ENCODE data around the gene ACACB. TPM values are rescaled to one million over a fixed set of nuclear protein-coding genes. Genes with fewer than 3 reads are reported as not detected.

ACACB gene
- total RNA-seq, 4 donors from 2014 or later: 69.5 to 132 (median 93.6) TPM

DNA sequence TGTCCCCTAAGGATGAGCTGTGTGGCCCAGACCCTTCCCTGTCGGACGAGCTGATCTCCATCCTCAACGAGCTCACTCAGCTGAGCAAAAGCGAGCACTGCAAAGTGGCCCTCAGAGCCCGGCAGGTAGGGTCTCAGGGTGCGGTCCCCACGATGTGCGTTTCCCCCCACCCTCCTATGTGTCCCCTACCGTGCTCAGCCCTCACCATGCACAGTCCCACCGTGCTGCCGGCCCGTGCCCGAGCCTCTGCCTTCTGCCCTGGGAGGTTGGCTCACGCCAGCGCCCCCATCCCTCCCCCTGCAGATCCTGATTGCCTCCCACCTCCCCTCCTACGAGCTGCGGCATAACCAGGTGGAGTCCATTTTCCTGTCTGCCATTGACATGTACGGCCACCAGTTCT, 106.1 kb downstream of the ACACB start:
- Histone ChIP-seq H3K4me1 (no peaks in the 10 kb centered on the region), H3K9me3 (no peaks in the 10 kb centered on the region), H3K36me3 (peaks cover 0 to 60% (median 26%) of the 10 kb centered on the region in 4 donors), H3K4me3 (no peak overlapping the region), H3K27ac (no peak overlapping the region), H3K27me3 (no peaks in the 10 kb centered on the region)
- TF ChIP-seq POLR2A (IDR thresholded peaks at IDR 0.05) (no peak), EP300 (IDR thresholded peaks at IDR 0.05; ENCODE audit: low read depth) (no peak)
- 87 to 90% methylated on average over 9 to 18 of the region's 18 CpGs for WGBS, 2 donors (ENCODE audit: low coverage in 1 of 2)
- in situ Hi-C loops (cut with MboI; ENCODE audit: low pct_ligation_motif_present in 1 of 4, low pct_unique_long_range_greater_than_20kb in 1 of 4, low sequenced_read_pairs in 3 of 4) (no loop called here), intact Hi-C loops (cut with DNase I; ENCODE audit: low total_unique reads) (no loop called here)
- DNase-seq: no peak

DNA sequence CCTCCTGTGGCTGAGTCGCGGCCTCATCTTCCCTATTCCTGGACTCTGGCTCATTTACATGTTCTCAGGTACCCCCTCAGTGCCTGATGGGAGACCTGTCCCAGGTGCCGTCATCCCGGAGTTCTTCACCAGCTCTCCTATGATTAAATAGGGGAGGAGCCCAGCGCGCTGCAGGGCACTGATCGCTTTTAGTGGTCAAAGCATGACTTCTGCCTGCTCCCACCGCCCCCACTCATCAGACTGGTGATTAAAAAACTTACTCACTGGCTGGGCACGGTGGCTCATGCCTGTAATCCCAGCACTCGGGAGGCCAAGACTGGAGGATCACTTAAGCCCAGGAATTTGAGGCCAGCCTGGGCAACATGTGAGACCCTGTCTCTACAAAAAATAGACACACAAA, 106.8 kb downstream of the ACACB start:
- Histone ChIP-seq H3K36me3 (peaks cover 0 to 56% (median 23%) of the 10 kb centered on the region in 4 donors), H3K9me3 (no peaks in the 10 kb centered on the region), H3K27ac (no peak overlapping the region), H3K27me3 (no peaks in the 10 kb centered on the region), H3K4me1 (no peaks in the 10 kb centered on the region), H3K4me3 (no peak overlapping the region)
- 96% methylated on average over 10 of the region's 10 CpGs; no CpG with 5 or more reads in 1 of the 2 donors for WGBS, 2 donors (ENCODE audit: low coverage in 1 of 2)
- in situ Hi-C loops (cut with MboI; ENCODE audit: low pct_ligation_motif_present in 1 of 4, low pct_unique_long_range_greater_than_20kb in 1 of 4, low sequenced_read_pairs in 3 of 4) (no loop called here), intact Hi-C loops (cut with DNase I; ENCODE audit: low total_unique reads) (no loop called here)
- TF ChIP-seq, protein P1, sequence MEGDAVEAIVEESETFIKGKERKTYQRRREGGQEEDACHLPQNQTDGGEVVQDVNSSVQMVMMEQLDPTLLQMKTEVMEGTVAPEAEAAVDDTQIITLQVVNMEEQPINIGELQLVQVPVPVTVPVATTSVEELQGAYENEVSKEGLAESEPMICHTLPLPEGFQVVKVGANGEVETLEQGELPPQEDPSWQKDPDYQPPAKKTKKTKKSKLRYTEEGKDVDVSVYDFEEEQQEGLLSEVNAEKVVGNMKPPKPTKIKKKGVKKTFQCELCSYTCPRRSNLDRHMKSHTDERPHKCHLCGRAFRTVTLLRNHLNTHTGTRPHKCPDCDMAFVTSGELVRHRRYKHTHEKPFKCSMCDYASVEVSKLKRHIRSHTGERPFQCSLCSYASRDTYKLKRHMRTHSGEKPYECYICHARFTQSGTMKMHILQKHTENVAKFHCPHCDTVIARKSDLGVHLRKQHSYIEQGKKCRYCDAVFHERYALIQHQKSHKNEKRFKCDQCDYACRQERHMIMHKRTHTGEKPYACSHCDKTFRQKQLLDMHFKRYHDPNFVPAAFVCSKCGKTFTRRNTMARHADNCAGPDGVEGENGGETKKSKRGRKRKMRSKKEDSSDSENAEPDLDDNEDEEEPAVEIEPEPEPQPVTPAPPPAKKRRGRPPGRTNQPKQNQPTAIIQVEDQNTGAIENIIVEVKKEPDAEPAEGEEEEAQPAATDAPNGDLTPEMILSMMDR (IDR thresholded peaks at IDR 0.05): no peak
- TF ChIP-seq POLR2A (IDR thresholded peaks at IDR 0.05): no peak
- TF ChIP-seq POLR2AphosphoS5 (IDR thresholded peaks at IDR 0.05): no peak
- TF ChIP-seq EP300 (IDR thresholded peaks at IDR 0.05; ENCODE audit: low read depth): no peak
- DNase-seq: no peak

DNA sequence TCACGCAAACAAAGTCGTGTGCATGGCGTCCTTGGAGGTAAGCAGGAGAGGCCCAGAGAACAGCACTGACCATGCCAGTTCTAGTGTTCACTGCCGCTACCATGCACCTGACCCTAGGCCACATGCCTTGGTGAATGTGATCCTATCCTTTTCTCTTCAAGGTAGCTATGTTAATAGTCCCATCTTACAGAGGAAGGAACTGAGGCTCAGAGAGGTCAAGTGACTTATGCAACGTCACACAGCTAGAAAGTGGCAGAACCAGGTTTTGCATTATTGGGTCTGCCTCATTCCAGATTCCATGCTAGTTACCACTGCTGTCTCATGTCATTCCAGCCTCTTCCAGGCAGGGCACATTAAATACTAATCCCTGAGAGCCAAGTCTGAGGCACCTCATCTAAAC, 107.5 kb downstream of the ACACB start:
- in situ Hi-C loops (cut with MboI; ENCODE audit: low pct_ligation_motif_present in 1 of 4, low pct_unique_long_range_greater_than_20kb in 1 of 4, low sequenced_read_pairs in 3 of 4): no loop called here
- H3K27ac ChIP-seq: no peak overlapping the region
- H3K27me3 ChIP-seq: no peaks in the 10 kb centered on the region
- H3K9me3 ChIP-seq: no peaks in the 10 kb centered on the region
- WGBS, 2 donors (ENCODE audit: low coverage in 1 of 2): 93 to 100% methylated on average over 4 to 5 of the region's 5 CpGs
- H3K4me1 ChIP-seq: no peaks in the 10 kb centered on the region
- H3K4me3 ChIP-seq: no peak overlapping the region
- intact Hi-C loops (cut with DNase I; ENCODE audit: low total_unique reads): no loop called here
- TF ChIP-seq, protein P1 (IDR thresholded peaks at IDR 0.05): no peak
- TF ChIP-seq POLR2A (IDR thresholded peaks at IDR 0.05) (no peak), EP300 (IDR thresholded peaks at IDR 0.05; ENCODE audit: low read depth) (no peak), POLR2AphosphoS5 (IDR thresholded peaks at IDR 0.05) (no peak)
- peaks cover 0 to 56% (median 20%) of the 10 kb centered on the region in 4 donors for H3K36me3 ChIP-seq
- DNase-seq: no peak

DNA sequence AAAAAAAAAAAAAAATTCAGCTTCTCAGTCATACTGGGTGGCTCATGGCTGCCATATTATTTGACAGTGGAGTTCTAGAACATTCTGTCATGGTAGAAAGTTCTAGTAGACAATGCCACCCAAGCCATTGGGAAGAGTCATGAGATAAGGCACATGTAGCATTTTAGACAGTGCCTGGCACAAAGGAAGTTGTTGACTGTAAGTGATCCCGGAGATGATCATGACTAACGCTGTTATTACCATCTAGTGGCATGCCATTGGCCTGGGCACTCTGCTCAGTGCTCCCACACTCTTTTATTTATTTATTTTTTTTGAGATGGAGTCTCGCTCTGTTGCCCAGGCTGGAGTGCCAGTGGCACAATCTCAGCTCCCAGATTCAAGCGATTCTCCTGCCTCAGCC, 112.3 kb downstream of the ACACB start:
- TF ChIP-seq EP300 (IDR thresholded peaks at IDR 0.05; ENCODE audit: low read depth) (no peak), POLR2A (IDR thresholded peaks at IDR 0.05) (no peak), POLR2AphosphoS5 (IDR thresholded peaks at IDR 0.05) (no peak)
- TF ChIP-seq, protein P1 (IDR thresholded peaks at IDR 0.05): no peak
- in situ Hi-C loops (cut with MboI; ENCODE audit: low pct_ligation_motif_present in 1 of 4, low pct_unique_long_range_greater_than_20kb in 1 of 4, low sequenced_read_pairs in 3 of 4) (no loop called here), intact Hi-C loops (cut with DNase I; ENCODE audit: low total_unique reads) (no loop called here)
- H3K4me1 ChIP-seq: no peaks in the 10 kb centered on the region
- no peak overlapping the region for H3K27ac ChIP-seq
- 80 to 96% methylated on average over 1 to 4 of the region's 4 CpGs for WGBS, 2 donors (ENCODE audit: low coverage in 1 of 2)
- H3K36me3 ChIP-seq: peaks cover 0 to 66% (median 31%) of the 10 kb centered on the region in 4 donors
- no peaks in the 10 kb centered on the region for H3K27me3 ChIP-seq
- no peak overlapping the region for H3K4me3 ChIP-seq
- no peak for DNase-seq
- H3K9me3 ChIP-seq: no peaks in the 10 kb centered on the region

DNA sequence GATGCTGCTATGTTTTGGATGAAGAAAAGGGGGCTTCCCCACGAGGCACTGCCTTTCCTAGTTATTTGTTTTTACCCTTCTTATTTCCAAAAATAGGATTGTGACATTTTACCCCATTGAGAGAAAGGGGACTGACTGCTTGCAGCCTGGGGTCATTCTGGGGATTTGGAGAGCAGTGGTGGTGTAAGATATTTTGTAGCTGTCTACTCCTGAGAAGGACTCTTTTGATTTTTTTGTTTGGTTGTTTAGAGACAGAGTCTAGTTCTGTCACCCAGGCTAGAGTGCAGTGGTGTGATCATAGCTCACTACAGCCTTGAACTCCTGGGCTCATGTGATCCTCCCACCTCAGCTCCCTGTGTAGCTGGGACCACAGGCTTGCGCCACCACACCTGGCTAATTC, 113.8 kb downstream of the ACACB start:
- no peak for DNase-seq
- Histone ChIP-seq H3K36me3 (peaks cover 0 to 59% (median 26%) of the 10 kb centered on the region in 4 donors), H3K4me1 (no peaks in the 10 kb centered on the region), H3K9me3 (no peaks in the 10 kb centered on the region), H3K27ac (no peak overlapping the region), H3K4me3 (no peak overlapping the region), H3K27me3 (no peaks in the 10 kb centered on the region)
- TF ChIP-seq POLR2AphosphoS5 (IDR thresholded peaks at IDR 0.05) (no peak), EP300 (IDR thresholded peaks at IDR 0.05; ENCODE audit: low read depth) (no peak), POLR2A (IDR thresholded peaks at IDR 0.05) (no peak)
- TF ChIP-seq, protein P1 (IDR thresholded peaks at IDR 0.05): no peak
- intact Hi-C loops (cut with DNase I; ENCODE audit: low total_unique reads) (no loop called here), in situ Hi-C loops (cut with MboI; ENCODE audit: low pct_ligation_motif_present in 1 of 4, low pct_unique_long_range_greater_than_20kb in 1 of 4, low sequenced_read_pairs in 3 of 4) (no loop called here)
- 78 to 80% methylated on average over 1 to 2 of the region's 2 CpGs for WGBS, 2 donors (ENCODE audit: low coverage in 1 of 2)
